NK-92 (cell line): ENCODE measurements around the gene THSD4.
"Not testable (repeated sequence)": the region's sequence is repeated elsewhere in the genome, so short reads cannot be mapped to it uniquely, and the experiment has no call there.

ENCODE experiments used
- DNase-seq: peaks from one replicate; lab custom pipeline; 2025; ENCODE audit not compliant: unreplicated experiment; lab: John Stamatoyannopoulos, UW

THSD4 gene

DNA sequence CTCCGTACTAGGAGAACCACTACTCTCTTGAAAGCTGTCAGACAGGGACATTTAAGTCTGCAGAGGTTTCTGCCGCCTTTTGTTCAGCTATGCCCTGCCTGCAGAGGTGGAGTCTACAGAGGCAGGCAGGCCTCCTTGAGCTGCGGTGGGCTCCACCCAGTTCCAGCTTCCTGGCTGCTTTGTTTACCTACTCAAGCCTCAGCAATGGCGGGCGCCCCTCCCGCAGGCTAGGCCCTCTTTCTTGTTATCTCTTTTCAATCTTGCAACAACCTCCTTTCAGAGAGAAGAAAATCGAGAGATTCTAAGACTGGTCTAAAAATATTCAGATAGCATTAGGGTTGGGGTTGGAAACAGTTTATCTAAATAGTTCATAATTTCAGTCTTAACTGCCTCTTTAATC, 257.5 kb downstream of the THSD4 start:
- DNase-seq = not testable (repeated sequence)

DNA sequence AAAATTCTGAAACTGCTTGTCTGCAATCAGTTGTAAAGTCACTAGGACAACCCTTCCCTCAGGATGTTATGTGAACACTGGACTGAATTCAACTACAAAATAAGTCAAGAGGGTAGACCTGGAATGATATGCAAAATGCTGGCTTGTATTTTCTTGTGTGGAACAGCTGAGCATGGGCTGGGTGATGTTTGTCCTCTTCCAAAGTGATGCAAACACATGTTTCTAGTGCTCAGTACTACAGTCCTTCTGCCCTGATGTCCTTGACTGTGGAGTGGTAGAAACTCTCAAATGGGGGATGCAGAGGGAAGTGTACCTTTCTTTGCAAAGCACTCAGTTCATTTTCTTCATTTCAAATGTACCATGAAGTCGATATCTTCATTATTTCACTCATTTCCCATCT, 258.6 kb downstream of the THSD4 start:
- DNase-seq = no peak

DNA sequence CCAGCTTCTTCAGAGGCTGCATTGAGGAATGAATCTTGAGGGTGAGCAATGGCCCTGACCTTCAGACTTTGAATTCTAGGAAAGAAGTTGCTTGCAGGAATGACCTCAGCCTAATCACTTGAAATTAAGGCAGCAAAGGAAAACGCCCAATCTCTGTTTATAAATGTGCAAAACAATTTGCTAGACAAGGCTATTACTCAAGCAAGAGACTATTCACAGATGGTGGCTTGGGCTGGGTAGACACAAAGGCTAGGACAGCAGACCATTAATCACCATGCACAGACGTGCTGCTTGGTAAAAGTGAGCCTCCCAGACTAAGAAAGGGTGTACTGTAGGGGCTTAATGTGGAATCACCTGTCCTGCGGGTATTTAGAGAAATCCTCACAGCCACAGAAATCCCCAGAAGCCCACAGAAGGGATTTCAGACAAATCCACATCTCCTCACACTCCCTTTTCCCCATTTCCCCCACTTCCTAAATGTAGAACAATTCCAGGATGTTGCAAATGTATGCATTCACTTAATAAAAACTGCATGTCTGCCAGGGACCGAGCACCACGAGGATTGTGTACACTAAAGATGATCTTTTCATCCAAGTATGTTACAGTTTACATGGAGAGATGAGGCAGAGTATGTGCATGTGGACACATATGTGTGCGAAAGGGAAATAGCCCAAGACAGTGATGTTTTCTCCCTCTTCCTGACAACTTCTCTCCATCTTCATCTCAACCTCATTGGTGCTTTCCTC, 259.5 kb downstream of the THSD4 start:
- DNase-seq = no peak

DNA sequence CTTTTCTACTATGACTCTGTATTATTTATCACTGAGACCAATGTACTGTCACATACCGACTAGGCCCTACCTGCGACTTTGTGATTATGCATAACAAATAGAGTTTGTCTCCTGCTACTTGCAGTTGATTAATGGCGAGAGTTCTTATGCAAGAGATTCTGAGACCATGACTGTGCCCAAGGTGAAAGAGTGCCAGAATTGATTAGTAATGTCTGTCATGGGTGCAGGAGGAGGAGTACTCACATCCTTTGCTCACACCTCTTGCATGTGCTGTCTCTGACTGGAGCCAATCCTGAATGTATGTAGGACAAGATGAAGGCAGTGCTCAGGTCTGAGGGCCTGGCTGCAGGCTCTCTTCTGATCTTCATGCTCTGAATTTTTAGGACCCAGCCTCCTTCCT, 260.7 kb downstream of the THSD4 start:
- DNase-seq = no peak

DNA sequence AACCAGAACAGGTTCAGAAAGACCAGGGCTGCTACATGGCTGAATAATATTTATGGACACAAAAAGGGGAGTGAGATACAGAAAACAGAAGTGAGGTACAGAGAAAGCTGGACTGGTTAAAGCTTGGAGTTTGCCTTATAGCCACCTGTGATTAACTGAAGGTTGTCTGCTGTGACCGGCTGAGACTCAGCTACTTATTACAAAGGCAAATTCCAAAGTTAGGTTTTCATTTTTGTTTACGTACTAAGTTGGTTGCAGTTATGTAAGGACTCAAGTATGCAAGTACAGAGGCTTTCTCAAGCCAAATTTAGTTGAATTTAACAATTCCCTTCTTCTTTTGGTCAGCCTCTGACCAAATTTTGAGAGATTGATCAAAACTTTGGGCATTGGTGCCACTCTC, 264.6 kb downstream of the THSD4 start:
- no peak for DNase-seq

DNA sequence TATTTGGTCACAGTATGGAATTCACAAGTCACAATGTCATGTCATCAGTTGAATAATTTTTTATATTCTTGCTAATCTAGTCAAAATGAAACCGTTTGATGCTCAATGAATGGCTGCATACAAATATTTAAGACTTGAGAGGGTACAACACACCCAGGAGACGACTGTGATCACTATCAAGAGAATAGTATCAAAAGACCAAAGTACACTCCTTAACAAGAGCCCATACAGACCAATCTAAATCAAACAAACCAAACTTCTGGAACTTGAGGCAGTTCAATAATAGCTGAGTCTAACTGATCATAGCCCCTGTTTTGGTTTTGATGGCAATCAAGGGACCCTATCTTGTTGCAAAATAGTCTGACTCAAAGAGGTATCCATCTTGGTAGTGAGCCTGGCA, 265.1 kb downstream of the THSD4 start:
- DNase-seq = no peak

DNA sequence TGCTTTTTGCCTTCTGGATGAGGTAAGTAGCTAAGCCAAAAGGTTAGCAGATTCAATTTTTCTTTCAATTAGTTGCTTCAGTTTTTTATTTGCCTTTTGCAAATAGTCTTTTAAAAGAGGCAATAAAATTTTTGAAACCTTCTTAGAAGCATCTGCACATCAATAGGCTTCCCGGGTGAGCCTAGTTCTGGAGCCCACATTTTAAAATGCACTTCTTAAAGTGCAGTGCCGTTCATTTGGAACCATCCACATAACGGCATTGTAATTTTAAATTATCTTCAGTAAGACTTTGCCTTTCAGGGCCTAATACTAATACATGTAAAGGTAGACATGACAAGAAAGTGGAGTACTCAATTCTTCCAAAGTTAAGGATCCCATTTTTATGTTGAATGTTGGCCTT, 269.2 kb downstream of the THSD4 start:
- no peak for DNase-seq

DNA sequence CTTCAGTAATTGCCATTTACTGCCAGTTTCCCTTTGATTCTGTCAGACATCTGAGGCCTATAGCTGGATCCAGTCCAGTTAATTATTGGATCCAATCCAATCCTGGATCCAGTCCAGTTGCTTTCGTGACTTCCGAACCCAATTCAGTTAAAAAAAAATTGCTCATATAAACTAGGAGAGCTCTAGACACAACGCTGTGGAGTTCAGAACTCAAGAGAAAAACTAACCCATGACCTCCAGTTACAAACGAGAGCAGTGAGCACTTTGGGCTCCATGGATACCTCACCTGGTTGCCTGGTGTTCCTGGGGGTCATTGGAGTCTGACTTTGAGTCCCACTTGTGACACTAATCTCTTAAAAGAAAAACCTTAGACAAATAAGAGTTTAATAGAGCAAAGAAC, 269.8 kb downstream of the THSD4 start:
- no peak for DNase-seq

DNA sequence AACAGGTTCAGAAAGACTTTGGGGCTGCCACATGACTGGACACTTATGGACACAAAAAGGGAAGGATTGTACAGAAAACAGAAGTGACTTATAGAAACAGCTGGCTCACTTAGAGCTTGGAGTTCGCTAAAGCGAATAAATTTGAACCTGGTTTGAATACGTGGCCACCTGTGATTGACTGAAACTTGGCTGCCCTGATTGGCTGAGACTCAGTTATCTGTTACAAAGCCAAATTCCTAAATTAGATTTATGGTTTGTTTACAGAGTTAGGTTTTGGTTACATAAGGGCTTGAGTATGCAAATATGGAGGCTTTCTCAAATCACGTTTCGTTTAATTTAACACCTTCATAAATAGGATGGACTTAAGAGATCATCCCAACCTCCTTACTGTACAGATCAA, 270.2 kb downstream of the THSD4 start:
- no peak for DNase-seq

DNA sequence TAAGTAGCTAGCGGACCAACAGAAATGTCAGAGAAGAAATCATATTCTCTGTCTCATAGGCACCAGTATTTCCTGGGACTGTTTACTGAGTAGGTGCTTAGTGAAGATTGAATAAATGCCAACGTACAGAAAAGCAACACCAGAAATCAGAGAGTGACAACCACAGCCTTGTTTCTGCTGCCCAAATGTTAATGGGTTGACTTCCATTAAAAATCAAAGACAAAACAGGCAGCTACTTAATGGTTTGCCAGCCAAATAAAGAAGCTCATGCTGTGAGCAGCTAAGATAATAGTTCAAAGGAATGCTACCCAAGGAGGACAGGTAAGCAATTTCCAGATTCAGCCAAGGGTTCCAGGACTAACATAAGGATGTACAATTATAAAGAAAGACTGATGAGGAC, 270.7 kb downstream of the THSD4 start:
- DNase-seq = no peak

DNA sequence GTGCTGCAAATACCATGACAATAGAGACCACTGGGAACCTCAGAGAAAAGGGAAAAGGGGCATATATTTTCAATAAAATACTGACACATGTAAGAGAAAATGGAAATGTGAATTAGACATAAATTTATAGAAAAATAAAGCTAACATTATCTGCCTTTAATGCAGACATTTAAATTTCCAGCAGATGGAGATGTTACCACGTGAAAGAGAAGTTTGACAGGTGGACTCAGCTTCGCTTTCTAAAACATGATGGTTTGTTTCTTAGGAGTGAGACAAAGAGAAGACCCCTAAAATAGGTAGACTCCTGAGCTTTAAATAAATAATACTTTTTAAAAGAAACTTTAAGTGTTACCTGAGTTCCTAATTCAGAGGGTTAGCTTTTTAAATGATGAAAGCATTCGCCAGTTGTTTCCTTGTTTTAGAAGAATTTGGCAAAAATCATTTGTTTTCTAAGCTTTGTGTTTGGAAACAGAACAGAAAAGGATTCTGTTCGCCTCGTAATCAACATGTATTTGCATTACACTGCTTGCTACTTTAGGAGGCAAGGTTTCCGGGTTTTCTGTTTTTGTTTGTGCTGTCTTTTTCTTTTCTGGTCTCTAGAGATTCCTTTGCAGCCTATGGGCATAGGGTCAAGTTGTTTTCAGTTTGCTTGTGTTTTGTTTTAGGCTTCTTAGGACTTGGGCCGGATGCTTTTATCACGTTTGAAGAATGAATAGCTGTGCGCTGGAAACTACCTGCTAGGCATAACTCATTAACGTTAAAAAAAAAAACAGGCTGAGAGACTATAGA, 271.4 kb downstream of the THSD4 start:
- no peak for DNase-seq

DNA sequence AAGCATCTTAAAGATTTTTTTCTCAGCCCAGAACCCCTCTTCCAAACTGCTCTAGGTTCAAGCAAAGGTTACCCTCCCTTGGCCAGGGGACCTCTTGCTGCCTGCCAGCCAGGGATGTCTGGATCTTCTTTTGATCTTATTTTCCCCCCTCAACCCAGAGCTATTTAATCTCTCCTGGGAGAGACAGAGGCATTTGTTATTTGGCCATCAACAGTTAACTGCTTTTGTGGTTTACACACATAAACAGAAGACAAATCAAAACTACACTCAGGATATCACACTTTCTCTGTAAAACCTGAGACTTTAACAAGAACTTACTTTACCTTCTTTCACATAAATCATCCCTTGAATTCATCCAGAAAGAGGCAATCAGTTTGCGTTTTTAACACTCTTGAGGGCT, 272.5 kb downstream of the THSD4 start:
- DNase-seq = no peak

DNA sequence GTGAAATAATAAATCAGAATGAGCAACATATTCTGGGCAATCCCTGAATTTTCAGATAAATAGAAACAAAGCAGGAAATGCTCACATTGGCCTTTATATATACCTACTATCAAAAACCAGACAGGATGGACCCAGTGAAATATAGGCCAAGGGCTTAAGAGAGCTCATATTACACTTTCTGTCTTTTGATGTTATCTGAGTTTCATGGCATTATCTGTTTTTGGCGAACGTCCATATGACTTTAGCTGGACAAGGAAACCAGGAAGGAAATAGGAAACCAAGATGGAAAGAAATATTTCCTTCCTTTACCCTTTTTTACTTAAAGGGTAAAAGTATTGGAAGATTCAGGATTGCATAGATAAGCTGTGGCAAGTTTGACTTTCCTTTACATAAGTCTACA, 274.8 kb downstream of the THSD4 start:
- DNase-seq = no peak

DNA sequence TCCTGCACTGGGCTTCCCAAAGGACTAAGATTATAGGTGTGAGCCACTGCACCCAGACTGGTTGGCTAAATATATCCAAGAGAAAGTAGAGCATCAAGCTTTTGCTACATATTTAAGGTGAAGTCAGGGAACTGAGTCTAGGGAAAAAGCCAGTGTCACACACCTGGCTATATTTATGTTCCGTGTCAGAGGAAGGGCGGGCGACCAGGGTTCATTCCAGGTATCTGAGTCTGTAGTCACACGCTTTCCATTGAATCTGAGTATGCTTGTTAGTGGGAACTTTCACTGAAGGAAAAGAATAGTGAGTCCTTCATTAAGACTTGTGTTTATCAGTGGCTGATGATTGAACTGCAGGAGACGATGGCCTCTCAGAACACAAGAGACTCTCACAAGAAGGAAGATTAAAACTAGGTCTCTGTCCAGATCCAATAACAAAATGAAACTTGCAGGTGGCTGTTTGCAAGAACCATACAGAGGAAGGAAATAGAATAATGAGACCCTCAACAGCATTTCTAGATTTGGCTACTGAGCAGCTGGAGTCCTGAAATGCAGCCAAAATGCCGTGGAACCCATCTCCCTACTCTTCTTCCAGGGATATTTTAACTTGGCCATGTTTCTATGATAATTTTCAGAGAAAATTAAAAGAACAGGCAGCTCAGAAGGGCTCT, 276.3 kb downstream of the THSD4 start:
- DNase-seq = no peak

DNA sequence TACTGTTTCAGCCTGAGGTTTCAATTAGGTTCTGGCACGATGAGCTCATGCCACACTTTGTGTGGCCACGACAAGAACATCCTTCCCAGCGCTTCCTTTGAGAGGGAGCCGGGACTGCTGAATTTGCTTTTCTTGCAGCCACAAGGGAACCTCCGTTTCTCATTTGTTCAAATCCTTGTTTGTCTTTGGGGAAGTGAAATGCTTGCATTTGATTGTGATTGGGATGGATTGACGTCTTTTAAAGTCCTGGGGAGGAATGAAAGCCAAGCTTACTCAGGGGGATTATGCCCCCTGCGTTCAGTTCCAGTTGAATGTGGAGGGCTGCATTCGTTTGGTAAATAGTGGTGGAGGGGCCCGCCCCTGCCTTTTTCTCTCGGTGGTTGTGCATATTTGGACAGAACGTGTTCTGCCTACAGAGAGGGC, 277.6 kb downstream of the THSD4 start:
- no peak for DNase-seq

DNA sequence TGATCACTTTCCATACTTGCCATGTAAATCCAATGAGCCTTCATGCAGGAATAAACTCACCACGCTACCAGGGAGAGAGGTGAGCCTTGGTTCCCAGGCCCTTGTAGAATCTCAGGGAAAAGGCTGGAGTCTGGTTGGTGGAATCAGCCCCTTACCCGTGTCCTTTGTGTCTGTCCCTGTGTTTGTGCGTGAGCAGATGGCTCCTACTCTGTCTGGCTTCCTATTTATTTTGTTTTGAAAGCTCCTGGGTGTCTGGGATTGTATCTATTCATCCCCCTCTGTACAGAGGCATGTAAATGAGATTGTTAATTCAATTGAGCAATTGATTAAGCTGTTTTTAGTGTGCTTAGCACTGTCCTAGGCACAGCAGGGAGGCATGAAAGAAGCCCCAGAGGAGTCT, 278.1 kb downstream of the THSD4 start:
- no peak for DNase-seq

DNA sequence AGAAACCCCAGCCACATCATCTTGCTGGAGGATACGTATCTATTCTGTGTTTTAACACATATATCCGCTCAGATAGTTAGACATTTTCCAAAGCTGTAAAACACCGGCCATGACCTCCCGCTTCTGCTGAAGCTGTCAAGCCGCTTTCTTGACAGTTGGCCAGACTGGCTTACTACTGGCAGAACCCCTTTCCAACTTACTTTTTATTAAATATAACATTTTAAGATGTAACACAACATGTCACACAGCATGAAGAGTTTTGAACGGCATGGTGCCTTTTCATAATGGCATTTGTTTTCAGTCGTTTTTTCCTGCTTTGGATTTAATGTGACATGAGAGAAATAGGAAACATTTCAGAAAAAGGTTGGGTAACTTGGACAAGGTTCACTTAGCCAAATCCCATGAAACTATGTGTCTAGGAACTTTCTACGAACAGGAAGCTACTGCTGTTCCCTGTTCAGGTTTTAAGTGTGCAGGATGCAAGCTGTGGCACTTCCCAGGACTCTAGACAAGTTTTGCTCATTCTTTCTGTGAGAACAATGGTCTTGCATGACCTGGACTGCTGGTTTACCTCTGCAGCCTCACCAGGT, 281.4 kb downstream of the THSD4 start:
- no peak for DNase-seq

DNA sequence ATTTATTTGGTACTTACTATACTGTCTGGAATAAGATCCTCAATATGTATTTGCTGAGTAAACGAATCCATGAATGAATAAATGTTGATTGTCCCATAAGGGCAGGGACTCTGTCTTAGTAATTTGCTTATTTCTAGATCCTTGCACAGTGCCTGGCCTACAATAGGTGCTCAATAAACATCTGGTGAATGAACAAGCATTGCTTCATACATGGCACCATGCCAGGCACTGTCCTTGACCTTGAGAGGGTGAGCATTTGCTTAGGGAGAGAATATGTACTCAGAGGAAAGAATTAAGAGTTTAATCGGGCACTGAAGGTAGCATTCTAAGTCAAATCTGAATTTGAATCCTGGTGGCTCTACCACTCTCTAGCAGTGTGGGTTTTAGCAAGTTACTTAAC, 282.1 kb downstream of the THSD4 start:
- no peak for DNase-seq

DNA sequence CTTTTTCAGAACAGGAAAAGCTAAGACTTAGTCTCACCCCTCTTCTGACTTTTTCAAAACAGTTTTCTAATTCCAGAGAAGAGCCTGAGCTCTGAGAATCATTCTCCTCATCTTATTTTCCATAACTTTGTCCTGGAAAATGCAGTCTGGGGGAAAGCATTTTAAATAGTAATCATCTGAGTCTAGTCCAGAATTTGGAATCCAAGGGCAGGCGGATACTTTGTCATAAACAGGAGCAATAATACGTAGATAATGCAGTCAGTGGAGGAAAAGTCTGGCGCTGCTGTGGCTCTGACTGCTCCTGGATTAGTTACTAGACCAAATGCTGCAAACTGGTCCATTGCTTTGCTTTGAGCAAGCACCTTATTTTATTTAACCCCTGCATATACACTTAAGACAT, 285.0 kb downstream of the THSD4 start:
- DNase-seq = no peak

DNA sequence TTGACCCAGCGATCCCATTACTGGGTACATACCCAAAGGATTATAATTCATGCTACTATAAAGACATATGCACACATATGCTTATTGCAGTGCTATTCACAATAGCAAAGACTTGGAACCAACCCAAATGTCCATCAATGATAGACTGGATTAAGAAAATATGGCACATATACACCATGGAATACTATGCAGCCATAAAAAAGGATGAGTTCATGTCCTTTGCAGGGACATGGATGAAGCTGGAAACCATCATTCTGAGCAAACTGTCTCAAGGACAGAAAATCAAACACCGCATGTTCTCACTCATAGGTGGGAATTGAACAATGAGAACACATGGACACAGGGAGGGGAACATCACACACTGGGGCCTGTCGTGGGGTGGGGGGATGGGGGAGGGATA, 286.5 kb downstream of the THSD4 start:
- not testable (repeated sequence) for DNase-seq

DNA sequence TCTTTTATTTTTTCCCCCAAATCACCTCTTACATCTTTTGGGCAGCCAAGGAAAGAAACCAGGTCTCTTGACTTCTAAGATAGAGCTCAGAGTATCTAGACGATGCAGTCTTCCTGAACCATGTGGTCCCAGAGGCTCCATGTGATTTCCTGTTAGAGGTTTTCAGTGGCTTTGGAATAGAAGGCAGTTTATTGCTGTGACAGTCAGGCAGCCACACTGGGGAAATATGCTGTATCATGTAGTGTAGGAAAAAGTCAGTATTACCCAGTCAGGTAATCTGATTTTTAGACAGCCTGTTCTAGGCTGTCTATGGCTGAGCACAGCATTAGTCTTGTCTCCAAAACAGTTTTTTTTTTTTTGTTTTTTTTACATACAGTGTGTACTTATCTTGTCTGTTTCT, 294.3 kb downstream of the THSD4 start:
- DNase-seq = no peak

DNA sequence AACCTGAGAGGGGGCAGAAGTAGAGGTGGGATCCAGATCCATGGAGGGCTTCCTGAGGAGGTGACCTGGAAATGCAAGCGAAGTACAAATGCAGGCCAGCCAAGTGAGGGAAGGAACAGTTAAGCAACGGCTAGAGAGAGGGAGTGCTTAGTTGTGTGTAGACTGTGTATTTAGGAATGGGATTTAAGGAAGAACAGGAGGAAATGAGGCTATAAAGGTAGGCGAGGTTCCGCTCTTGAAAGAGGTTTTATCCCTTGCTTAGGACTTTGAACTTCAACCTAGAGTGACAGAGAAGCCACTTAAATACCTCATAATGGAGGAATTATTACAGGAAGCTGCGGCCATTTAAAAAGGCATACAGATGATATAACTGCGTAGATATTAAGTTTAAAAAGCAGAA, 295.1 kb downstream of the THSD4 start:
- DNase-seq = no peak
